HG02571 (cell line): ENCODE results near the gene TWSG1.
"Not testable (repeated sequence)": the region's sequence is repeated elsewhere in the genome, so short reads cannot be mapped to it uniquely, and the experiment has no call there.

ENCODE experiments used
- ATAC-seq: cut with Tn5 transposase; IDR thresholded peaks from one replicate; pipeline ENCODE4 v1.9.1; 2021; ENCODE audit warnings: mild to moderate bottlenecking, moderate library complexity; ENCODE audit not compliant: unreplicated experiment

The TWSG1 gene

GRCh38 chr18:9334973-9335696 is 562 bp downstream of the TWSG1 start:
- ATAC-seq, result peak; percentile 37

- ATAC-seq, result no peak
Observed at GRCh38 chr18:9335697-9336045, 1.1 kb downstream of the TWSG1 start.

GRCh38 chr18:9336827-9337226 is 2.3 kb downstream of the TWSG1 start:
- no peak for ATAC-seq

- ATAC-seq, result no peak
Observed at GRCh38 chr18:9337873-9338272, 3.3 kb downstream of the TWSG1 start.

- ATAC-seq, result no peak
Observed at GRCh38 chr18:9340472-9340871, 5.9 kb downstream of the TWSG1 start.

GRCh38 chr18:9343577-9343976 is 9.0 kb downstream of the TWSG1 start:
- no peak for ATAC-seq

- ATAC-seq, result no peak
Observed at GRCh38 chr18:9346775-9347174, 12.2 kb downstream of the TWSG1 start.

- ATAC-seq, result no peak
Observed at GRCh38 chr18:9348079-9348671, 13.6 kb downstream of the TWSG1 start.

- ATAC-seq, result no peak
Observed at GRCh38 chr18:9348766-9349165, 14.2 kb downstream of the TWSG1 start.

- ATAC-seq, result peak; percentile 75
Observed at GRCh38 chr18:9353596-9353995, 19.0 kb downstream of the TWSG1 start.

- no peak for ATAC-seq
Observed at GRCh38 chr18:9354256-9354655, 19.7 kb downstream of the TWSG1 start.

- ATAC-seq, result no peak
Observed at GRCh38 chr18:9356976-9357375, 22.4 kb downstream of the TWSG1 start.

- ATAC-seq, result no peak
Observed at GRCh38 chr18:9359796-9360195, 25.2 kb downstream of the TWSG1 start.

GRCh38 chr18:9361191-9361590 is 26.6 kb downstream of the TWSG1 start:
- no peak for ATAC-seq

- ATAC-seq, result no peak
Observed at GRCh38 chr18:9362869-9363268, 28.3 kb downstream of the TWSG1 start.

GRCh38 chr18:9364242-9364641 is 29.7 kb downstream of the TWSG1 start:
- no peak for ATAC-seq

GRCh38 chr18:9365406-9365805 is 30.8 kb downstream of the TWSG1 start:
- no peak for ATAC-seq

- no peak for ATAC-seq
Observed at GRCh38 chr18:9366126-9366714, 31.6 kb downstream of the TWSG1 start.

GRCh38 chr18:9373254-9373653 is 38.7 kb downstream of the TWSG1 start:
- ATAC-seq, result not testable (repeated sequence)

GRCh38 chr18:9379118-9379517 is 44.5 kb downstream of the TWSG1 start:
- no peak for ATAC-seq

- no peak for ATAC-seq
Observed at GRCh38 chr18:9380101-9380500, 45.5 kb downstream of the TWSG1 start.

- ATAC-seq, result no peak
Observed at GRCh38 chr18:9380621-9381395, 46.2 kb downstream of the TWSG1 start.
